NCI-H460 (cell line): ENCODE results near the gene SPON1. TPM values are rescaled to one million over a fixed set of nuclear protein-coding genes. Genes with fewer than 3 reads are reported as not detected.
"Not testable (repeated sequence)": the region's sequence is repeated elsewhere in the genome, so short reads cannot be mapped to it uniquely, and the experiment has no call there.

Experiments
- DNase-seq: peaks from one replicate; pipeline ENCODE4 v3.0.0-alpha.2; 2016; ENCODE audit warnings: low read depth; ENCODE audit errors: extremely low read depth
- polyA plus RNA-seq: library from polyadenylated mRNA; depleted of rRNA; stranded (reverse); fragments of >200 nt; gene quantifications from 2 replicates; pipeline ENCODE4 v1.2.3, GENCODE V29; 2014; cell fraction: nucleus; rRNA removed
- total RNA-seq: library from RNA; depleted of rRNA; stranded (reverse); fragments of >200 nt; shearing (Covaris generic); gene quantifications from 2 replicates; pipeline ENCODE4 v1.2.3, GENCODE V29; 2014; rRNA removed

The SPON1 gene
- 0.25 TPM in 1 of 2 replicates, not detected in the other for total RNA-seq
- polyA plus RNA-seq: not detected in 2 replicates

- no peak for DNase-seq
Observed at GRCh38 chr11:13962562-13963168, at the start of gene SPON1. Gene SPON1 (plus strand): TSS chr11:13962723. CDS start chr11:13962905, 182 bp downstream.

GRCh38 chr11:13917264-13917663 lies 45.3 kb upstream of the SPON1 start:
- no peak for DNase-seq

- DNase-seq: no peak
Observed at GRCh38 chr11:13917904-13918303, 44.6 kb upstream of the SPON1 start.

DNA sequence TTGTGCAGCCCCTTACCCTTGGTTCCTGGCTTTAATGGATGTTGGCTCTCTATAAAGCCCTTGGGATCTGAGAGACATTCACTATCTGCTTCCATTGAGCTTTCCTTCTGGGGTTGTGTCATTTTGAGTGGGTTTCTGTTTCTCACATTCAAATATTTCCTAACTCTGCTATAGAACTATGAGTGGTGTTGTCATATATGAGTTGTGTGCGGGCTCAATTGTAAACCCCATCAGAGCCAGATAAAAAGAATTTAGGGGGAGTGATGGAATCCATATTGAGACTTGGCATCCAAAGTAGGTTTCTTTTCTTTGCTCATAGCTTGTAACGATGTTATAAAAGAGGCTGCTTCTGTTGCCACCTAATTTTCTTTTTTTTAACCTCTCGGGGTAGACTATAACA lies 41.8 kb upstream of the SPON1 start:
- DNase-seq: no peak

DNA sequence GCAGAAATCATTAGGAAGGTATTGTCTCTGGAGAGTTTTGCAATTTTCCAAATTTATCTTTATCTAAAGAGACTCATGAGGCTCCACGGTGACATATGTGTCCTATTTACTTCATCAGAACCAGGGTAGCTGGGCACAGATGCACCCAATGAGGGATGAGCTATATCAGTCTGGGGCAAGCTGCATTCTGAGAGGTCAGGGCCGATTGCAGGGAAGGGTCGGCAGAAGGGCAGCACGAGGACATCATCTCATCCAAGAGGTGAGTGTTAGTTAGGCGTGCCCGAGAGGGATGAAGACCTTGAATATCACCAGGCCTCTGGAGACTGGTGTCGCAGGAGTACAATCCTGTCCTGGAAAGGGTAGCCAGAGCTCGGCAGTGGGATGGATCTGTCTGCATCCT lies 41.0 kb upstream of the SPON1 start:
- DNase-seq: no peak

DNA sequence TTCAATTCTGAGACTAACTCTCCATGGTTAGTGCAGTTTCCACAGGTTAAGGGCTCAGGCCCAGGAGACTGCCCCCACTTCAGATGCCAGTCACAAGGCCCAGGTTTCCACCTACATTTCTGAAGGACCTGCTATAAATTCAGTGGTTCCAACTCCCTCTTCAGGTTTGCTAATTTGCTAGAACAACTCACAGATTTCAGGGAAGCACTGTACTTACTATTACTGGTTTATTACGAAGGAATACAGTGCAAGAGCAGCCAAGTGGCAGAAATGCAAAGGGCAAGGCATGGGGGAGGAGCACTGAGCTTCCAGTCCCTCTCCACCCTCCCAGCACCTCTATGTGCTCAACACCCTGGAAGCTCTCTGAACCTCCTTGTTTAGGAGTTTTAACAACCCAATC lies 39.3 kb upstream of the SPON1 start:
- no peak for DNase-seq

GRCh38 chr11:13923716-13924650 lies 38.5 kb upstream of the SPON1 start:
- DNase-seq: no peak

DNA sequence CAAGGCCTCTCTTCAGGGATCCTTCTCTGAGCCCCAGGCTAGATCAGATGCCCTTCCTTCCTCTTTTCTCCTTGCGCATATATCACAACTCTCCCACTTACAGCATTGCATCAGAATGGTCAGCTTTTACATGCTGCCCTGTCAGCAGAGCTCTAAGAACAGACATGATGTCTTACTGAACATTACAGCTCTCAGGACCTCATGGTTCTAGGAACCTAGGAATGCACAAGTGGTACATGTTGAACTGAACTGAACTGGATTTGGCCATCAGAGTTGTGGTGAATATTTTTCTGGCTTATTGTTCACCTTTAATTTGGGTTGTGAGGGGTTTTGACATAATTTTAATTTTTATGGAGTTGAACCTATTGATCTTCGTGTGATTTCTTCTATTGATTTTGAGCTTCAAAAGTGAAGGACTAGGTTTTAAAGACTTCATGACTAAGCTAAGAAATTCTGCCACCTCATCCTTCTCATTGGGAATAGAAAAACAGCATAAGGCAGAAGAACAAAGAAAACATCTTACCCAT lies 37.7 kb upstream of the SPON1 start:
- DNase-seq: no peak

DNA sequence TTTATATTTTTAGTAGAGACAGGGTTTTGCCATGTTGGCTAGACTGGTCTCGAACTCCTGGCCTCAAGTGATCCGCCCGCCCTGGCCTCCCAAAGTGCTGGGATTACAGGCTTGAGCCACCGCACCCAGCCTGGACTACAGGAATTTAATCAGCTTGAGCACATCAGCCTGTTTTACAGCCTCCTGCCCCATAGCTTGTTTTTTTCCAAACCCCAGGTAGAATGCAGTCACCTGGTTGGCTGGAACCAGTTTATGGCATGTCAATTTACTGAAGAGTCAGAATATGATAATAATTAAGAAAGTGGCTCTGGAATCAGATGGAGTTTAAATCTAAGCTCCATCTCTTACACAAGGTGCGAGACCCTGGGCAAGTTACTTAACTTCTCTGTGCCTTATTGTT lies 36.2 kb upstream of the SPON1 start:
- not testable (repeated sequence) for DNase-seq

- no peak for DNase-seq
Observed at GRCh38 chr11:13926981-13927380, 35.5 kb upstream of the SPON1 start.

GRCh38 chr11:13927481-13927880 lies 35.0 kb upstream of the SPON1 start:
- no peak for DNase-seq

DNA sequence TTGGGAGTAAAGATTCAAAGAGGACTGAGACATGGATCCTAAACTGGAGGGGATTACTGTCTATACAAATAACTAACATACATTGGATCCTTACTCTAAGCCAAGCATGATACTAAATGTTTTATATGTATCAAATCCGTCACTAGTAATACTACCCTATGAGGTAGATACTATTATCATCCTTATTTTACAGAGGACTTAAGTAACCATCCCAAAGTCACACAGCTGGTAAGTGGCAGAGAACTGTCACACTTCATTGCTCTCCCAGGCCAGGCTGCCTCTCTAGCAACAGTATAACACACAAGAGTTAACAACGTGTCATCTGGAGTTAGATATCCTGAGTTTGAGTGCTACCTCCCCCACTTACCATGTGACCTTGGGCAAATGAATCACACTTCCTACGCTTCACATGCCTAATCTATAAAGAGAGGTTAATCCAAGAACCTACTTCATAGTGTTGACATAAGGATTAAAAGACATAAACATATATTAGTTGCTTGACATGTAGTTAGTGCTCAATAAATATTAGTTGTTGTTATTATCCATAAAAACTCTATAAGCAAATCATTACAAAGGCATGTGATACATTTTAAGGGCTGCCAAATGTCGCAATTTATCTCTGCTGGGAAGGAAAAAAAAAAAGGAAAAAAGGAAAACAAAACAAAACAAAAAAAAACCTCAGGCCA lies 33.8 kb upstream of the SPON1 start:
- peak; percentile 12 for DNase-seq

DNA sequence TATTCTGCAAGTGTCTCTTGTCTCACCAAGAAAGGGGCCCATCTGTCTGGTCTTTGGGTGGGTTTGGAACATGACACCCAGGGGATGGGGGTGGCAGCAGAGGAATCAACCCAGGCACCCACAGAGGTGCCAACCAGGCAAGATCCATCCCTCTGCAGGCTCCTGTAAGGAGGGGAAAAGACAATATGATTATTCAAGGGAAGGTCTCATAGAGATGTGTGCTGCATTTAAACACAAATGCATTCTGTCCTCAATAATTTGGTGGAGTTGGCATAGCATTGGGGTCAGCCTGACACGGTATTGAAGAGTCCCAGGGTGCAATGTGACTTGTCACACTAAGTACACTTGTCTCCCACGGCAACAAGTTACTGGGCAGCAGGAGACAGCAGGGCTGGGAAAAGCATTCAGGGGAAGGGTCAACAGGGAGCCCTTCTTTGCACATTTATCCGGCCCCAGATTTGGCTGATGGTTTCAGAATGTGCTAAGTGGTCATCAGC lies 33.1 kb upstream of the SPON1 start:
- no peak for DNase-seq

- DNase-seq: no peak
Observed at GRCh38 chr11:13931356-13931755, 31.2 kb upstream of the SPON1 start.

GRCh38 chr11:13937154-13937553 lies 25.4 kb upstream of the SPON1 start:
- DNase-seq: not testable (repeated sequence)

- not testable (repeated sequence) for DNase-seq
Observed at GRCh38 chr11:13938829-13939228, 23.7 kb upstream of the SPON1 start.

- no peak for DNase-seq
Observed at GRCh38 chr11:13939961-13940906, 22.3 kb upstream of the SPON1 start.

DNA sequence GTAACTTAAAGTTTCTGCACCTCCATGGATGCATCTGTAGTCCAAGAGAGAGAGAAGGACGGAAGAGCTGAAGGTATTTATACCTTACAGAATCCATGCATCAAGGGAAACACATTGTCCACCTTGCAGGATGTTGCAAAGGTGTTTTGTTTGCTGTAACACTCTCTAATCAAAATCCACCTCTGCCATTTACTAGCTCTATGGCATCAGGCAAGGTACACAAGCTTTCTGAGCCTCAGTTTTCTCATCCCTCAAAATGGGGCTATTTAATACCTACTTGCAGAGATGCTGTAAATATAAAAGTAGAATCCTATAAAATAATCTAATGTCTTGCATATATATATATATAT lies 21.6 kb upstream of the SPON1 start:
- DNase-seq: no peak

GRCh38 chr11:13941775-13942174 lies 20.7 kb upstream of the SPON1 start:
- DNase-seq: no peak

GRCh38 chr11:13942378-13942777 lies 20.1 kb upstream of the SPON1 start:
- DNase-seq: no peak
